ENCODE measurements around the gene BANF2.
"Not testable (repeated sequence)": the region's sequence is repeated elsewhere in the genome, so short reads cannot be mapped to it uniquely, and the experiment has no call there.

Gene BANF2

GRCh38 chr20:17705916-17706315 lies 6.2 kb downstream of the BANF2 start:
- H3K9me3 ChIP-seq: no peaks in the 10 kb centered on the region
- TF ChIP-seq, protein P1, sequence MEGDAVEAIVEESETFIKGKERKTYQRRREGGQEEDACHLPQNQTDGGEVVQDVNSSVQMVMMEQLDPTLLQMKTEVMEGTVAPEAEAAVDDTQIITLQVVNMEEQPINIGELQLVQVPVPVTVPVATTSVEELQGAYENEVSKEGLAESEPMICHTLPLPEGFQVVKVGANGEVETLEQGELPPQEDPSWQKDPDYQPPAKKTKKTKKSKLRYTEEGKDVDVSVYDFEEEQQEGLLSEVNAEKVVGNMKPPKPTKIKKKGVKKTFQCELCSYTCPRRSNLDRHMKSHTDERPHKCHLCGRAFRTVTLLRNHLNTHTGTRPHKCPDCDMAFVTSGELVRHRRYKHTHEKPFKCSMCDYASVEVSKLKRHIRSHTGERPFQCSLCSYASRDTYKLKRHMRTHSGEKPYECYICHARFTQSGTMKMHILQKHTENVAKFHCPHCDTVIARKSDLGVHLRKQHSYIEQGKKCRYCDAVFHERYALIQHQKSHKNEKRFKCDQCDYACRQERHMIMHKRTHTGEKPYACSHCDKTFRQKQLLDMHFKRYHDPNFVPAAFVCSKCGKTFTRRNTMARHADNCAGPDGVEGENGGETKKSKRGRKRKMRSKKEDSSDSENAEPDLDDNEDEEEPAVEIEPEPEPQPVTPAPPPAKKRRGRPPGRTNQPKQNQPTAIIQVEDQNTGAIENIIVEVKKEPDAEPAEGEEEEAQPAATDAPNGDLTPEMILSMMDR (IDR thresholded peaks at IDR 0.05; ENCODE audit: low read depth, low read length): no peak
- H3K36me3 ChIP-seq: no peaks in the 10 kb centered on the region
- no peaks in the 10 kb centered on the region for H3K27me3 ChIP-seq
- no peaks in the 10 kb centered on the region for H3K4me1 ChIP-seq
- H3K4me3 ChIP-seq (ENCODE audit: low read depth, low read length): no peak overlapping the region
- no peak for DNase-seq

- TF ChIP-seq, protein P1 (IDR thresholded peaks at IDR 0.05; ENCODE audit: low read depth, low read length): no peak
- H3K36me3 ChIP-seq: no peaks in the 10 kb centered on the region
These were observed 6.9 kb downstream of the BANF2 start for GRCh38 chr20:17706632-17707031.

GRCh38 chr20:17707951-17708350 lies 8.2 kb downstream of the BANF2 start:
- not testable (repeated sequence) for H3K36me3 ChIP-seq; H3K4me3 ChIP-seq (ENCODE audit: low read depth, low read length); H3K4me1 ChIP-seq; DNase-seq; H3K27me3 ChIP-seq; H3K9me3 ChIP-seq

More at GRCh38 chr20:17706632-17707031, 6.9 kb downstream of the BANF2 start:
- no peak for DNase-seq
- Histone ChIP-seq H3K4me1 (no peaks in the 10 kb centered on the region), H3K9me3 (no peaks in the 10 kb centered on the region), H3K27me3 (no peaks in the 10 kb centered on the region), H3K4me3 (ENCODE audit: low read depth, low read length) (no peak overlapping the region)

- Histone ChIP-seq H3K4me3 (ENCODE audit: low read depth, low read length) (no peak overlapping the region), H3K9me3 (no peaks in the 10 kb centered on the region), H3K4me1 (no peaks in the 10 kb centered on the region), H3K36me3 (no peaks in the 10 kb centered on the region), H3K27me3 (no peaks in the 10 kb centered on the region)
- TF ChIP-seq, protein P1 (IDR thresholded peaks at IDR 0.05; ENCODE audit: low read depth, low read length): no peak
- no peak for DNase-seq
These were observed 9.1 kb downstream of the BANF2 start for GRCh38 chr20:17708675-17709360.

GRCh38 chr20:17709361-17710293 lies 9.9 kb downstream of the BANF2 start:
- no peaks in the 10 kb centered on the region for H3K4me1 ChIP-seq
- no peaks in the 10 kb centered on the region for H3K27me3 ChIP-seq
- no peaks in the 10 kb centered on the region for H3K9me3 ChIP-seq
- TF ChIP-seq, protein P1 (IDR thresholded peaks at IDR 0.05; ENCODE audit: low read depth, low read length): no peak
- no peak for DNase-seq
- no peak overlapping the region for H3K4me3 ChIP-seq (ENCODE audit: low read depth, low read length)
- no peaks in the 10 kb centered on the region for H3K36me3 ChIP-seq

GRCh38 chr20:17710379-17711266 lies 10.9 kb downstream of the BANF2 start:
- Histone ChIP-seq H3K27me3 (no peaks in the 10 kb centered on the region), H3K4me3 (ENCODE audit: low read depth, low read length) (no peak overlapping the region), H3K4me1 (no peaks in the 10 kb centered on the region), H3K36me3 (no peaks in the 10 kb centered on the region), H3K9me3 (no peaks in the 10 kb centered on the region)
- no peak for DNase-seq
- TF ChIP-seq, protein P1 (IDR thresholded peaks at IDR 0.05; ENCODE audit: low read depth, low read length): no peak

Data from BE2C (cell line).